HG02870 (cell line): ENCODE data around the gene RGS1.

ENCODE experiments used
- ATAC-seq: cut with Tn5 transposase; IDR thresholded peaks from one replicate; pipeline ENCODE4 v1.9.1; 2021; ENCODE audit warnings: mild to moderate bottlenecking, moderate library complexity; ENCODE audit not compliant: unreplicated experiment

The RGS1 gene

GRCh38 chr1:192610112-192610889, 34.7 kb downstream of the RGS1 start:
- no peak for ATAC-seq

- no peak for ATAC-seq
Observed at GRCh38 chr1:192615055-192615454, 39.5 kb downstream of the RGS1 start.

- no peak for ATAC-seq
Observed at GRCh38 chr1:192620071-192620635, 44.6 kb downstream of the RGS1 start.

DNA sequence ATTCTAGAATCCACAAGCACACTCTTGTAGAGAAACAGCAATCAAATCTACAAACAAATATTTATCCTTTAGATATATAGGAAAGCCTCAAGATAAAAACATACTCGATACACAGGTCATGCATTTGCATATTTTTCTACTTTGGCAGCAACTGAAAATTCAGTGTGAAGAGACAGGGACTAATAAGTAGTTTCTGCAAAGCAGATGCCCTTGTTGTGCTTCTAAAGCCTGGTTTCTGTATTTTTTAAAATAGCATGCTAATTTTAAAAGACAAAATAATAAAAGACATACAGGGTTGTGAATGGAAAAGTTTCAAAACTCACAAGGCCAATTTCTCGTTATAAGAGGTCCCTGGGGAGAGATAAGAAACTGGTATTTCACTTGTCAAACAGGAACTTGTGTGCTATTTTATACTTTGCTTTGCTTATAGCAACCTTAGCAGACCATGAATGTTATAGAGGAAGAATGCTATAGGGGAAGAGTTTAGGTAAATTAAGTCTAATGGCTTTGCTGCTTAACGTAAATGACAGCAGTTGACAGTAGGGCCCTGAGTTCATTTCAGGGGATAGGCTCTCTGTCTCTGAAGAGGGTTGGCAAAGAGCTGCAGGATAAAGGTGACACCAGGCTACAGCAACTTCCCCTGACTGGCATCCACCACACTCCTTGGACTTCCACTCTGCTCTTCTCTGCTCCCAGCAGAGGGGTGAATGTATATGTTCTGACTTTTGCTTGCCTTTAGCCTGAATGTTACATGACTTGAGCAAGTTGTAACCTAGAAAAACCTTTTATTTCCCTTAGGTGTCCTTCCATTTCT, 51.0 kb downstream of the RGS1 start:
- ATAC-seq: peak; percentile 73

DNA sequence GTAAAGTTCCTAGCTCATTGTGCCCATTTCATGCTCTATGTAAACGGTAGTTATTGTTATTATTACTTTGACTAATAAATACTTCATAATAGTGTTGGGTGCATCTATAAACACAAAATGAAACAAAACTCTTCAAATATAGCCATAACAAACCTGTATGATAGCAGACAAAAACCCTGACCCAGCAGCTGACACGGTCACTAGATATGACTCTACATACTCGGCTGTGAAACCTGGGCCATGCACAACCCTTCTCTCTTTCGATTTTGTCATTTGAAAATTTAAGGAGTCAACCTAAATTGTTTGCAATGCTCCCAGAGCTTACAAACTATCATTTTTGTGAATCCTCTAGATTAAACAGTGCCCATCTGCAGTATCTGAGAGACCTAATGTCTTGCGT, 52.3 kb downstream of the RGS1 start:
- ATAC-seq: no peak

DNA sequence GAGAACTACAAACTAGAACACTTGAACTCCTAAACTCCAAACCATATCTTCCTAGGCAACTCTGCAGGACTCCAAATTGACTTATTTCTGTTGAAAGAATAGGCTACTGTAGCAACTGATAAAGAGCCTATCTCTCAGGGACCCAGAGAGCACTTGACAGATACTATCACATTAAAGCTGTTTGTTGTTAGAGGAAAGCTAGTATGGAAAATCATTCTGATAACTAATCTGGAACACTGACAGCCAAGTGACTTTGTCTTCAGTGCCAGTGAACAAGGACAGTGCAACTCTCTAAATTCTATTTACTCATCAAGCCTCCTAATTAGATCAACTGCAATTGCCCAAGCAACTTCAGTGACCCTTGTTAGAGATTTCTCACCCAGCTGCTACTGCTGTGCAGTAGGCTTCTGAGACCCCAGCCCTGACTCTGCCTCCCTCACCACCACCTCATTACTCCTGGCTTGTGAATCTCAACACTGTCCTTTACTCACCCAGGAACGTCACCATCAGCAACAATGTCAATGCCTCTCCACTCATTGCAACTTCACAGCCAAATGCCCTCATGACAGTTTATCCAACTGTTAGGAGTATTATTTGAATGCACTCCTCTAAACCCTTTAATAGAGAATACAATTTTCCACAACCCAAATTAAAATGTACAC, 53.0 kb downstream of the RGS1 start:
- no peak for ATAC-seq

- no peak for ATAC-seq
Observed at GRCh38 chr1:192629612-192630011, 54.0 kb downstream of the RGS1 start.
